ENCODE data around the gene TNK1.

TNK1 gene

DNA sequence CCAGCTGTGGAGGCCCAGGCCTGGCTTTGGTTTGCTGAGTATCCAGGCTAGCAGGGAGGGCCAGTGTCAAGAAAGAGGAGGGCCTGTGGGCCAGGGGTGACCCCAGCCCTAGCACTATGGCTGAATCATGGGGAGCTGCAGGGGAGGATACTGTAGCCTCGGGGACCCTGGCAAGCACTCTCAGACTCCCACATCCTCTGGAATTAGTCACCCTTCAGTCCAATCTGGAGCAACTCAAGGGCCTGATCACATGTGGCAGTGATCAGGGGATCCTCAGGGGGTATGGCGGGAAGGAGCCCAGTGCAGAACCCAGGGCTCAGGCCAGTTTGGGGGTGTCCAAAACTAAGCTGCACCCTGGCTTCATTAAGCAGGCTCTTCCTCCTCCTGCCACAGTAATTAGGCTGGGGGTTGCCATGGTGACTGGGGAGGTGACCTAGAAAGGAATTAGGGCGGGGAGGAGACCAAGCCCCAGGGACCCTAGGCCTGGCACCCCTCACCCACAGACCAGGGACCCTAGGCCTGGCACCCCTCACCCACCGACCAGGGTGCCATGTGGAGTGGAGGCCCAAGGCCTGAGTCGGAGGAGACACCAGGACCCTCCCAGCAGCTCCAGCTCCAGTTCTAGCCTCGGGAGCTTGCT lies 32.6 kb downstream of the TNK1 start:
- H3K9me3 ChIP-seq (ENCODE audit: low read length): no peaks in the 10 kb centered on the region
- no peak overlapping the region for H2AFZ ChIP-seq (ENCODE audit: low read depth, low read length)
- peaks cover 71% of the 10 kb centered on the region for H3K36me3 ChIP-seq (ENCODE audit: insufficient read depth, low read length)
- H3K4me3 ChIP-seq (ENCODE audit: low read length): no peak overlapping the region
- H3K4me1 ChIP-seq (ENCODE audit: insufficient read depth, low read length): peaks cover 8% of the 10 kb centered on the region
- H3K27me3 ChIP-seq (ENCODE audit: insufficient read depth, low read length): no peaks in the 10 kb centered on the region

DNA sequence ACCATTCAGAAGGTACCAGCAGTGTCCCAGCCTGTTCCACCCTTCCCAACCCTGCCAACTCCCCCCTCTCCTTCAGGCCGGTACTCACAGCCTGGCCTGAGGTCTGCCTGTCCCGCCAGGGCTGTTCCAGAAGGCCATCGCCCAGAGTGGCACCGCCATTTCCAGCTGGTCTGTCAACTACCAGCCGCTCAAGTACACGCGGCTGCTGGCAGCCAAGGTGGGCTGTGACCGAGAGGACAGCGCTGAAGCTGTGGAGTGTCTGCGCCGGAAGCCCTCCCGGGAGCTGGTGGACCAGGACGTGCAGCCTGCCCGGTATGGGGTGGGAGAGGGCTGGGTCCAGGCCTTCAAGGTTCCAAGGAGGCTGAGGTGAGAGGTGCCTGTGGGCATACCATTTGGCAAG lies 33.9 kb downstream of the TNK1 start:
- Histone ChIP-seq H3K4me1 (ENCODE audit: insufficient read depth, low read length) (peaks cover 21% of the 10 kb centered on the region), H3K27me3 (ENCODE audit: insufficient read depth, low read length) (no peaks in the 10 kb centered on the region), H3K36me3 (ENCODE audit: insufficient read depth, low read length) (peaks cover 57% of the 10 kb centered on the region), H3K9me3 (ENCODE audit: low read length) (no peaks in the 10 kb centered on the region), H2AFZ (ENCODE audit: low read depth, low read length) (no peak overlapping the region), H3K4me3 (ENCODE audit: low read length) (no peak overlapping the region)

DNA sequence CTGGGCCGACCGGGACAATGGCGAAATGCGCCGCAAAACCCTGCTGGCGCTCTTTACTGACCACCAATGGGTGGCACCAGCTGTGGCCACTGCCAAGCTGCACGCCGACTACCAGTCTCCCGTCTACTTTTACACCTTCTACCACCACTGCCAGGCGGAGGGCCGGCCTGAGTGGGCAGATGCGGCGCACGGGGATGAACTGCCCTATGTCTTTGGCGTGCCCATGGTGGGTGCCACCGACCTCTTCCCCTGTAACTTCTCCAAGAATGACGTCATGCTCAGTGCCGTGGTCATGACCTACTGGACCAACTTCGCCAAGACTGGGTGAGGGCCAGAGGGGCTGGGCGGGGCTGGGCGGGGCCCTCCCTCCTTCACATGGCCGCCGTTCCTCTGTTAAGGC lies 34.9 kb downstream of the TNK1 start:
- Histone ChIP-seq H3K36me3 (ENCODE audit: insufficient read depth, low read length) (peaks cover 48% of the 10 kb centered on the region), H3K27me3 (ENCODE audit: insufficient read depth, low read length) (no peaks in the 10 kb centered on the region)

DNA sequence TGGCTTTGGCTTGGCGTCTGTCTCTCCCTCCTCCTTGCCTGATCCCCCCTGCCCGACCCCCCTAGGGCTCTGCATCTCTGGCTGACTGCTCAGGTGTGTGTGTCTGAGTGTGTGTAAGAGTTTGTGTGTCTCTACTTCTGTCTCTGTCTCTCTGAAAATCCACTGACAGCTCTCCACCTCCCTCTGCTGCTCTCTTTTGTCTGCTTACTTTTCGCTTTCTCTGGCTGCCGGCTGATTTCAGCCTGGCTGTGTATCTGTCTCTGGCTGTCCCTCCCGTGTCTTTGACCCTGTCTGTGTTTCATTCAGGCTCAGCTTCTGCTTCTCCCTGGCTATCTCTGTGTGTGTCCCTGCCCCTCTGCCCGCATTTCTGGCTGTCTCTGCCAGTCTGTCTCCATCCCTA lies 35.4 kb downstream of the TNK1 start:
- Histone ChIP-seq H3K36me3 (ENCODE audit: insufficient read depth, low read length) (peaks cover 46% of the 10 kb centered on the region), H2AFZ (ENCODE audit: low read depth, low read length) (no peak overlapping the region), H3K4me3 (ENCODE audit: low read length) (no peak overlapping the region), H3K27me3 (ENCODE audit: insufficient read depth, low read length) (no peaks in the 10 kb centered on the region), H3K9me3 (ENCODE audit: low read length) (no peaks in the 10 kb centered on the region), H3K4me1 (ENCODE audit: insufficient read depth, low read length) (peaks cover 36% of the 10 kb centered on the region)

More for the DNA sequence above, 34.9 kb downstream of the TNK1 start:
- Histone ChIP-seq H3K9me3 (ENCODE audit: low read length) (no peaks in the 10 kb centered on the region), H2AFZ (ENCODE audit: low read depth, low read length) (no peak overlapping the region), H3K4me1 (ENCODE audit: insufficient read depth, low read length) (peaks cover 31% of the 10 kb centered on the region), H3K4me3 (ENCODE audit: low read length) (no peak overlapping the region)

DNA sequence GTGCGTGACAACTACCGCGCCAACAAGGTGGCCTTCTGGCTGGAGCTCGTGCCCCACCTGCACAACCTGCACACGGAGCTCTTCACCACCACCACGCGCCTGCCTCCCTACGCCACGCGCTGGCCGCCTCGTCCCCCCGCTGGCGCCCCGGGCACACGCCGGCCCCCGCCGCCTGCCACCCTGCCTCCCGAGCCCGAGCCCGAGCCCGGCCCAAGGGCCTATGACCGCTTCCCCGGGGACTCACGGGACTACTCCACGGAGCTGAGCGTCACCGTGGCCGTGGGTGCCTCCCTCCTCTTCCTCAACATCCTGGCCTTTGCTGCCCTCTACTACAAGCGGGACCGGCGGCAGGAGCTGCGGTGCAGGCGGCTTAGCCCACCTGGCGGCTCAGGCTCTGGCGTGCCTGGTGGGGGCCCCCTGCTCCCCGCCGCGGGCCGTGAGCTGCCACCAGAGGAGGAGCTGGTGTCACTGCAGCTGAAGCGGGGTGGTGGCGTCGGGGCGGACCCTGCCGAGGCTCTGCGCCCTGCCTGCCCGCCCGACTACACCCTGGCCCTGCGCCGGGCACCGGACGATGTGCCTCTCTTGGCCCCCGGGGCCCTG lies 36.3 kb downstream of the TNK1 start:
- Histone ChIP-seq H3K4me3 (ENCODE audit: low read length) (no peak overlapping the region), H3K9me3 (ENCODE audit: low read length) (no peaks in the 10 kb centered on the region), H3K4me1 (ENCODE audit: insufficient read depth, low read length) (peaks cover 39% of the 10 kb centered on the region), H2AFZ (ENCODE audit: low read depth, low read length) (no peak overlapping the region), H3K27me3 (ENCODE audit: insufficient read depth, low read length) (no peaks in the 10 kb centered on the region), H3K36me3 (ENCODE audit: insufficient read depth, low read length) (peaks cover 44% of the 10 kb centered on the region)

DNA sequence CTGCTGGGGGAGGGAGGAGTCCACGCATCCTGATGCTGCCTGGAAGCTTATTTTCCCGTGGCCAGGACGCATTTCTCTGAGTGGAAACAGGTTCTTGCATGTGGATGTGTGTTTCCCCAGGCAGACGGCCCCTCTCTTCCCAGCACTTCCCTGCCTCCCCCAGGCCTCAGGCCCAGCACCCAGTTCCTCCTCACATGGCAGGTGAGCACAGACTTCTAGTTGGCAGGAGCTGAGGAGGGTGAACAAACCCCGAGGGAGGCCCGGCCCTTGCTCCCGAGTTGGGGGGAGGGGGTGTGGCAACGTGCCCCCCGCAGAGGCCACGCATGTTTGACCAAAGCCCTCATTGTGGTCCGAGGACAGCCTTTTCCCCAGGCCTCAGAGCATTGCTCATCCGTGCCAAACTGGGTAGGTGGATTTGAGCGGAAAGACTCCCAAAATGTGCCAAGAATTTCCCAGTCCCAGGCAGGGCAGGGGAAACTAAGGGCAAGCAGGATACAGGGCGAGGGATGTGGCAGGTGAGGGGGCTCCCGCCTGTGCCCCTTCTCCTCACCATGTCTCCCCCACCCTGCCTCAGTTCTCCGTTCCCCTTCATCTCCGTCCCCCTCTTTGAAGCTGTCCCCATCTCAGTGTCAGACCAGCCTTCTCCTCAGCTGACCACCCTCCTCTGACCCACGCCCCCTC lies 37.7 kb downstream of the TNK1 start:
- no peak overlapping the region for H3K4me3 ChIP-seq (ENCODE audit: low read length)
- no peak overlapping the region for H2AFZ ChIP-seq (ENCODE audit: low read depth, low read length)
- H3K4me1 ChIP-seq (ENCODE audit: insufficient read depth, low read length): peaks cover 39% of the 10 kb centered on the region
- H3K9me3 ChIP-seq (ENCODE audit: low read length): no peaks in the 10 kb centered on the region
- peaks cover 34% of the 10 kb centered on the region for H3K36me3 ChIP-seq (ENCODE audit: insufficient read depth, low read length)
- no peaks in the 10 kb centered on the region for H3K27me3 ChIP-seq (ENCODE audit: insufficient read depth, low read length)

DNA sequence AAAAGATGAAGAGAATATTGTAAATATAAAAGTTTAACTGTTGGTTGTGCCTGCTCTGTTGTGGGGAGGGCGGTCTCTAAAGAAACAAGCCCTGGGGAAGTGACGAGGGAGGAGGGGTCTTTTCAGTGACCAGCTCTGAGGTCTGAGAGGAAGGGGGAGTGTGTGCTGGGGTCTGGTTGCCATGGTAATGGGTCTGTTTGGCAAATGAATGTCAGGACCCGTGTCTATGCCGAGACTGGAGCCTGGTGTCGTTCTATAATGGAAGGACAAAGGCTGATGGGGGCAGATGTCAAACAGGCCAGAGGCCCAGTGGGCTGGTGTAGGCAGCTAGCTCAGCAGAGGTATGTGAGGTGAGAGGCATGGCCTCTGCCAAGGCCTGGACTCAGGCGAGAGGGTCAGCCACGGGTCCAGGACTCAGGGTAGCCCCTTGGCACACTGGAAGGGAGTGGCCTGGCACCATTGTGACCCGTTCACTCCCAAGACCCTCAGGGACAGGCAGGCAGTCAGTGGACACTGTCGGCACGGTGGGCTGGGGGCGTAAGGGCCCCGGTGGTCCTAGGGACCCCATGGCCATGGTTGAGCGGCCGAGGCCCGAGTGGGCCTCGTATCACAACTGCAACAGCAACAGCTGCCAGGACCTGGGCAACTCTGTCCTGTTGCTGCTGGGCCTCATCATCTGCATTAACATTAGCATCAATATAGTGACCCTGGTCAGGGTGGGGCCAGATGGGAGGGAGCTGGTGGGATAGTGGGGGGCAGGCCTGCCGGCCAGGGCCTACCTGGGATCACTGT lies 39.1 kb downstream of the TNK1 start, which contains the start of gene SPEM1:
TSS of gene SPEM1 (plus strand) at position 506 of the 792 bp plus-strand sequence. CDS start at position 567, 61 bp downstream.
- no peaks in the 10 kb centered on the region for H3K9me3 ChIP-seq (ENCODE audit: low read length)

DNA sequence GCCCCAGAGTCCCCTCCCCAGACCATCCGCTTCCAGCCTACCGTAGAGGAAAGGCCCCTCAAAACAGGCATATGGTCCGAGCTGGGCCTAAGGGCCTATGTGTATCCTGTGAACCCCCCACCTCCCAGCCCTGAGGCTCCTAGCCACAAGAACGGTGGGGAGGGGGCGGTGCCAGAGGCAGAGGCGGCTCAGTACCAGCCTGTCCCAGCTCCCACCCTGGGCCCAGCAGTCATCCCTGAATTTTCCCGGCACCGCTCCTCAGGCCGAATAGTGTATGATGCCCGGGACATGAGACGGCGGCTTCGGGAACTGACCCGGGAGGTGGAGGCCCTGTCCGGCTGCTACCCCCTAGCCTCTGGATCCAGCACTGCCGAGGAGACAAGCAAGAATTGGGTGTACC lies 40.3 kb downstream of the TNK1 start:
- no peaks in the 10 kb centered on the region for H3K9me3 ChIP-seq (ENCODE audit: low read length)
- no peak overlapping the region for H2AFZ ChIP-seq (ENCODE audit: low read depth, low read length)
- no peaks in the 10 kb centered on the region for H3K27me3 ChIP-seq (ENCODE audit: insufficient read depth, low read length)
- peaks cover 11% of the 10 kb centered on the region for H3K36me3 ChIP-seq (ENCODE audit: insufficient read depth, low read length)
- no peak overlapping the region for H3K4me3 ChIP-seq (ENCODE audit: low read length)
- peaks cover 39% of the 10 kb centered on the region for H3K4me1 ChIP-seq (ENCODE audit: insufficient read depth, low read length)

More for the DNA sequence above, 39.1 kb downstream of the TNK1 start, which contains the start of gene SPEM1:
- Histone ChIP-seq H3K36me3 (ENCODE audit: insufficient read depth, low read length) (peaks cover 21% of the 10 kb centered on the region), H3K4me1 (ENCODE audit: insufficient read depth, low read length) (peaks cover 39% of the 10 kb centered on the region), H3K27me3 (ENCODE audit: insufficient read depth, low read length) (no peaks in the 10 kb centered on the region), H2AFZ (ENCODE audit: low read depth, low read length) (no peak within 1 kb of the TSS), H3K4me3 (ENCODE audit: low read length) (no peak within 1 kb of the TSS)

DNA sequence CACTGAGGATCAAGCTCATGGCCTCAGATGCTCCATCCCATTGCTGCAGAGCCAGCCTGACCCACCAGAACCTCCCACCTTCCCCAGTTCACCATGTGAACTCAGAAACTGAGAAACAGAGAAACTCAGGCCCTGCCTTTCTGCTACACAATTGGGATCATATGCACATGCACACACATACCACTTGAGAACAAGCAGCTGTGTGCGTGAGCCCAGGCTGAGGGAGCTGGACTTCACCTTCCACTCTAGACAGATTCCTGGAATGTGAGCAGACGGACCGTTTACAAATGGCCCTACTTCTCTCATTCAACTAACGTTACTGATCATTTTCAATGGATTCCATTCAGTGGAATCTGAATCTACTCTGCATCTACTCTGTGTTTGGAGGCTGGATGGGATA lies 42.8 kb downstream of the TNK1 start:
- Histone ChIP-seq H3K9me3 (ENCODE audit: low read length) (no peaks in the 10 kb centered on the region), H3K4me1 (ENCODE audit: insufficient read depth, low read length) (peaks cover 29% of the 10 kb centered on the region), H3K36me3 (ENCODE audit: insufficient read depth, low read length) (no peaks in the 10 kb centered on the region), H3K4me3 (ENCODE audit: low read length) (no peak overlapping the region), H2AFZ (ENCODE audit: low read depth, low read length) (no peak overlapping the region), H3K27me3 (ENCODE audit: insufficient read depth, low read length) (no peaks in the 10 kb centered on the region)

DNA sequence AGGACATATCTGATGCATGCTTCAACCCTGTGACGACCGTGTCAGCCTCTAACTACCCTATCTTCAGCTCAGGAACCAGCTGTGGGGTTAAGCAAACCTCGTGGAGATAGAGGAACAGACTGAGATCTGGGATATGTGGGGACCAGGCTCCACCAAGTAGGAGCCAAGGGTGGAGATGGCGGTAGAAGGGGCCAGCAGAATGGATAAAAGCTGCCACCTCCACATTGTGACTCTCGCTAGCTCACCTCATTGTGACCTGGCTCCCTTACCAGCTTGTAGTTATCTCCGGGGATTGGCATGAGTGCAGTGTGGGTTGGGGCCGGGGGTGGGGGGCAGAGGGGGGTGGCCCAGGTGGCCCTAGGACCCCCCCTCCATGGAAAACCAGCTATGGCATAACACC lies 44.4 kb downstream of the TNK1 start, which contains the start of gene SPEM2:
TSS of gene SPEM2 (plus strand) at position 301 of the 400 bp plus-strand sequence. CDS start at position 374, 73 bp downstream.
- no peaks in the 10 kb centered on the region for H3K9me3 ChIP-seq (ENCODE audit: low read length)
- no peak within 1 kb of the TSS for H3K4me3 ChIP-seq (ENCODE audit: low read length)
- H3K4me1 ChIP-seq (ENCODE audit: insufficient read depth, low read length): peaks cover 13% of the 10 kb centered on the region
- H2AFZ ChIP-seq (ENCODE audit: low read depth, low read length): no peak within 1 kb of the TSS
- H3K36me3 ChIP-seq (ENCODE audit: insufficient read depth, low read length): no peaks in the 10 kb centered on the region
- H3K27me3 ChIP-seq (ENCODE audit: insufficient read depth, low read length): no peaks in the 10 kb centered on the region

DNA sequence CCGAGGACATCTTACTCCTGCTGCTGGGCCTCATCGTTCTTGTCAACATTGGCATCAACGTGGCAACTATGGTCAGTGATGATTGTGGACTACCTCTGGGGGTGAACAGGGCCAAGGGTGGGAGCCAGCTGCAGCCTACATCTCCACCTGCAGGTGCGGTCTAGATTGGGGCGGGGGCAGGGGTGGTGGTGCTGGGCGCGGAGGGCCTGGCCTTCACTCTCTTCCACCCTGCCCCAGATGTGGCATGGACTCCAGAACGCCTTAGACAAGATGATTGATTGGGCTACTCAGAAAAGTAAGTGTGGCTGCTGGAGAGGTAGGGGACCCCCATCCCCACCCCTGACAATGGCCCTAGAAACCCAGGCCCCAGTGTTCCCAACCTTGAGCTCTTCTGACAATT lies 44.9 kb downstream of the TNK1 start:
- no peak overlapping the region for H3K4me3 ChIP-seq (ENCODE audit: low read length)
- no peak overlapping the region for H2AFZ ChIP-seq (ENCODE audit: low read depth, low read length)
- H3K4me1 ChIP-seq (ENCODE audit: insufficient read depth, low read length): peaks cover 8% of the 10 kb centered on the region
- no peaks in the 10 kb centered on the region for H3K36me3 ChIP-seq (ENCODE audit: insufficient read depth, low read length)
- no peaks in the 10 kb centered on the region for H3K27me3 ChIP-seq (ENCODE audit: insufficient read depth, low read length)
- H3K9me3 ChIP-seq (ENCODE audit: low read length): peaks cover 1% of the 10 kb centered on the region

DNA sequence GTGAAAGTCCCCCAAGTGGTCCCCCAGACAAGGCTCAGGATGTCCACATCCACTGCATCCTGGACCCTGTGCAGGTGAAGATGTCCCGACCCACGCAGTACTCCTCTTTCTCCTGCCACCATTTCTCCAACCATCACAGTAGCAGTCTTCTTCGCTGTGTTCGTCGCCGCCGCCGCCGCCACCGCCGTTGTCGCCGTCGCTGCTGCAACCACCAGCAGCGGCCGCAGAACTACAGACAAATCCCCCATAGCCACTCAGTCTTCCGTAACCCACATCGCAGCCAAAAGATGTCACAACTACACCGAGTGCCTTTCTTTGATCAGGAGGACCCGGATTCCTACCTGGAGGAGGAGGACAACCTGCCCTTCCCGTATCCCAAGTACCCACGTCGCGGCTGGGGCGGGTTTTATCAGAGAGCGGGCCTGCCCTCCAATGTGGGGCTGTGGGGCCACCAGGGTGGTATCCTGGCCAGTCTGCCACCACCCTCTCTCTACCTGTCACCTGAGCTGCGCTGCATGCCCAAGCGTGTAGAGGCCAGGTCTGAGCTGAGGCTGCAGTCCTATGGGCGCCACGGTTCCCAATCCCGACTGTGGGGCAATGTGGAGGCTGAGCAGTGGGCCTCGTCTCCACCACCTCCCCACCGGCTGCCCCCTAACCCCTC lies 45.4 kb downstream of the TNK1 start:
- peaks cover 2% of the 10 kb centered on the region for H3K9me3 ChIP-seq (ENCODE audit: low read length)
- H3K4me1 ChIP-seq (ENCODE audit: insufficient read depth, low read length): peaks cover 3% of the 10 kb centered on the region

More for the DNA sequence above, 45.4 kb downstream of the TNK1 start:
- Histone ChIP-seq H3K36me3 (ENCODE audit: insufficient read depth, low read length) (no peaks in the 10 kb centered on the region), H3K27me3 (ENCODE audit: insufficient read depth, low read length) (no peaks in the 10 kb centered on the region), H3K4me3 (ENCODE audit: low read length) (no peak overlapping the region), H2AFZ (ENCODE audit: low read depth, low read length) (no peak overlapping the region)

Measured in neuron (in vitro differentiated cells).